GM18508 (cell line): ENCODE data around the gene SH3BGRL.
"Not testable (repeated sequence)": the region's sequence is repeated elsewhere in the genome, so short reads cannot be mapped to it uniquely, and the experiment has no call there.

Experiments
- ATAC-seq: cut with Tn5 transposase; IDR thresholded peaks from one replicate; pipeline ENCODE4 v1.9.1; 2021; ENCODE audit warnings: moderate number of reproducible peaks; ENCODE audit not compliant: insufficient read depth, unreplicated experiment

Gene SH3BGRL

GRCh38 chrX:81259020-81259713 is 57.3 kb downstream of the SH3BGRL start:
- no peak for ATAC-seq

GRCh38 chrX:81259714-81260395 is 58.0 kb downstream of the SH3BGRL start:
- ATAC-seq, result no peak

- ATAC-seq, result no peak
Measured at GRCh38 chrX:81261576-81261975, 59.7 kb downstream of the SH3BGRL start.

- no peak for ATAC-seq
Measured at GRCh38 chrX:81263059-81263458, 61.2 kb downstream of the SH3BGRL start.

GRCh38 chrX:81278616-81279015 is 76.7 kb downstream of the SH3BGRL start:
- no peak for ATAC-seq

- ATAC-seq, result no peak
Measured at GRCh38 chrX:81280148-81280547, 78.2 kb downstream of the SH3BGRL start.

GRCh38 chrX:81286075-81286474 is 84.2 kb downstream of the SH3BGRL start:
- ATAC-seq, result no peak

- no peak for ATAC-seq
Measured at GRCh38 chrX:81286608-81287007, 84.7 kb downstream of the SH3BGRL start.

- ATAC-seq, result no peak
Measured at GRCh38 chrX:81291996-81292395, 90.1 kb downstream of the SH3BGRL start.

GRCh38 chrX:81294101-81294500 is 92.2 kb downstream of the SH3BGRL start:
- no peak for ATAC-seq

GRCh38 chrX:81301877-81302276 is 100.0 kb downstream of the SH3BGRL start:
- ATAC-seq, result no peak

- ATAC-seq, result no peak
Measured at GRCh38 chrX:81304563-81304962, 102.7 kb downstream of the SH3BGRL start.

- ATAC-seq, result no peak
Measured at GRCh38 chrX:81305240-81305639, 103.3 kb downstream of the SH3BGRL start.

- ATAC-seq, result no peak
Measured at GRCh38 chrX:81308086-81308829, 106.4 kb downstream of the SH3BGRL start.

- no peak for ATAC-seq
Measured at GRCh38 chrX:81316163-81316562, 114.3 kb downstream of the SH3BGRL start.

GRCh38 chrX:81331653-81332052 is 129.8 kb downstream of the SH3BGRL start:
- not testable (repeated sequence) for ATAC-seq

GRCh38 chrX:81336455-81337152 is 134.7 kb downstream of the SH3BGRL start:
- no peak for ATAC-seq

- no peak for ATAC-seq
Measured at GRCh38 chrX:81337805-81338204, 135.9 kb downstream of the SH3BGRL start.

- ATAC-seq, result no peak
Measured at GRCh38 chrX:81338924-81339323, 137.0 kb downstream of the SH3BGRL start.

- not testable (repeated sequence) for ATAC-seq
Measured at GRCh38 chrX:81345296-81345695, 143.4 kb downstream of the SH3BGRL start.
